Stimulated activated CD8-positive, alpha-beta memory T cell treated with anti-CD3 and anti-CD28 coated beads, Interleukin-4, amount 100 ng/mL, for 48 hours (primary cell): ENCODE results near the gene FMNL3.
"Not testable (repeated sequence)": the region's sequence is repeated elsewhere in the genome, so short reads cannot be mapped to it uniquely, and the experiment has no call there.

Experiments used
- DNase-seq: peaks from one replicate; pipeline ENCODE4 v3.0.0-alpha.2; 2020

The FMNL3 gene

GRCh38 chr12:49716553-49716952 is 9.3 kb upstream of the FMNL3 start:
- DNase-seq: no peak

GRCh38 chr12:49713952-49714351 is 6.7 kb upstream of the FMNL3 start:
- DNase-seq: not testable (repeated sequence)

- DNase-seq: no peak
Observed at GRCh38 chr12:49708851-49709250, 1.6 kb upstream of the FMNL3 start.

- DNase-seq: no peak
Observed at GRCh38 chr12:49707812-49708147, 575 bp upstream of the FMNL3 start.

- DNase-seq: peak; percentile 42
Observed at GRCh38 chr12:49706351-49707127, 666 bp downstream of the FMNL3 start.

- peak; percentile 57 for DNase-seq
Observed at GRCh38 chr12:49705479-49706134, 1.6 kb downstream of the FMNL3 start.

GRCh38 chr12:49703647-49704137 is 3.5 kb downstream of the FMNL3 start:
- DNase-seq: peak; percentile 69

- DNase-seq: no peak
Observed at GRCh38 chr12:49702676-49703215, 4.5 kb downstream of the FMNL3 start.

- no peak for DNase-seq
Observed at GRCh38 chr12:49702009-49702408, 5.2 kb downstream of the FMNL3 start.

- DNase-seq: peak; percentile 63
Observed at GRCh38 chr12:49698619-49699545, 8.3 kb downstream of the FMNL3 start.

- DNase-seq: no peak
Observed at GRCh38 chr12:49697808-49698207, 9.4 kb downstream of the FMNL3 start.

GRCh38 chr12:49696723-49697122 is 10.5 kb downstream of the FMNL3 start:
- DNase-seq: no peak

GRCh38 chr12:49693931-49694444 is 13.2 kb downstream of the FMNL3 start:
- no peak for DNase-seq

GRCh38 chr12:49692851-49693250 is 14.4 kb downstream of the FMNL3 start:
- DNase-seq: no peak

GRCh38 chr12:49689785-49690184 is 17.4 kb downstream of the FMNL3 start:
- DNase-seq: no peak

GRCh38 chr12:49689237-49689636 is 18.0 kb downstream of the FMNL3 start:
- no peak for DNase-seq

- no peak for DNase-seq
Observed at GRCh38 chr12:49687941-49688340, 19.3 kb downstream of the FMNL3 start.

- no peak for DNase-seq
Observed at GRCh38 chr12:49684310-49684854, 22.8 kb downstream of the FMNL3 start.

- DNase-seq: no peak
Observed at GRCh38 chr12:49683599-49684309, 23.5 kb downstream of the FMNL3 start.

- DNase-seq: no peak
Observed at GRCh38 chr12:49680075-49680474, 27.1 kb downstream of the FMNL3 start.

GRCh38 chr12:49678711-49679110 is 28.5 kb downstream of the FMNL3 start:
- DNase-seq: no peak

GRCh38 chr12:49675137-49675536 is 32.1 kb downstream of the FMNL3 start:
- no peak for DNase-seq
